VCaP (cell line): ENCODE measurements around the gene NUP107.
"Not testable (repeated sequence)": the region's sequence is repeated elsewhere in the genome, so short reads cannot be mapped to it uniquely, and the experiment has no call there.

Experiments used
- H3K27ac ChIP-seq: fragments of 450-650 bp; 2 replicates; pipeline ENCODE4 v1.5.1; 2017
- CTCF ChIP-seq: fragments of 450-650 bp; conservative IDR thresholded peaks from 2 replicates; pipeline ENCODE4 v1.5.1; 2017; ENCODE audit warnings: mild to moderate bottlenecking, moderate library complexity

NUP107 gene

GRCh38 chr12:68686595-68687521 lies at the start of gene NUP107:
TSS of gene NUP107 (plus strand) at chr12:68686978. CDS start at chr12:68687066, 88 bp downstream.
- peak within 1 kb of the TSS; percentile 89 for H3K27ac ChIP-seq
- TF ChIP-seq CTCF, result no peak

- H3K27ac ChIP-seq, result not testable (repeated sequence)
Observed at GRCh38 chr12:68637439-68637838, 49.3 kb upstream of the NUP107 start.

- H3K27ac ChIP-seq, result no peak overlapping the region
- TF ChIP-seq CTCF, result no peak
Observed at GRCh38 chr12:68638171-68638570, 48.6 kb upstream of the NUP107 start.

DNA sequence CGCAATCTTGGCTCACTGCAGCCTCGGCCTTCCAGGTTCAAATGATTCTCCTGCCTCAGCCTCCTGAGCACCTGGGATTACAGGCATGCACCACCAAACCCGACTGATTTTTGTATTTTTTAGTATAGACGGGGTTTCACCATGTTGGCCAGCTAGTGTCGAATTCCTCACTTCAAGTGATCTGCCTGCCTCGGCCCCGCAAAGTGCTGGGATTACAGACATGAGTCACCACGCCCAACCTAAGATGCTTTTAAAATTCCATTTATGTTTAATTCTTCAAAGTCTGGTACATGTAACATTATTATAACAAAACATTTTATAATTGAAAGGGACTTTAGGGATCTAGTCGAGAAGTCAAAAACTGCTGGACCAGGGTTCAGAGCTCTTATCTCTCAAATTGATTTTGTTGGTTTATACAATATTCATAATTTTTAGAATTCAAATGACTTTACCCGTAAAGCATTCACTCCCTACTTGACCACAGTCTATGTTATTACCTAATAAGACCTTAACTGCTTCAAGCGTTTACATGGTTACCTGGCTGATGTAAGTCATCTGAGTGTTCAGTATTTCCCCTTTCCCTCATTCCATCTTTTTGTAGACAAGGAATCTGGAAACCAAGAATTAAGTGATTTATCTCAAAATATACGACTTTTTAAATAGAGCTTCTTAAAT lies 47.9 kb upstream of the NUP107 start:
- TF ChIP-seq CTCF, result no peak
- no peak overlapping the region for H3K27ac ChIP-seq

DNA sequence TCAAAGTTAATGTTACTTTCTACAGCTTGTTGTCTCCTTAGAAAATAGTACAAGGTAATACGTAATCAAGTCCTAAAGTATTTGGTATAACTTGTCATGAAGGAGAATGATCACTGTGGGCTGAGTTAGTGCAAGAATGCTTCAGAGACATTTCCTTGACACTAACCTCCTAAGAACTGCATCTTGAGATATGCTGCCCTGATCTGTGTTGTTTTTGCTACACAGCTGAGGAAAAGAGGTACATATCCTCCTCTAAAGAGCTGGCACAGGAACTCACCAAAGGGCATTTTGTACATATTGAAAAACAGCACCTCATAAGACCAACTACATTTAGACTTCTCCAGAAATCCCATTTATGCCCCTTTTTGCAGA lies 47.4 kb upstream of the NUP107 start:
- TF ChIP-seq CTCF, result no peak
- H3K27ac ChIP-seq, result no peak overlapping the region

DNA sequence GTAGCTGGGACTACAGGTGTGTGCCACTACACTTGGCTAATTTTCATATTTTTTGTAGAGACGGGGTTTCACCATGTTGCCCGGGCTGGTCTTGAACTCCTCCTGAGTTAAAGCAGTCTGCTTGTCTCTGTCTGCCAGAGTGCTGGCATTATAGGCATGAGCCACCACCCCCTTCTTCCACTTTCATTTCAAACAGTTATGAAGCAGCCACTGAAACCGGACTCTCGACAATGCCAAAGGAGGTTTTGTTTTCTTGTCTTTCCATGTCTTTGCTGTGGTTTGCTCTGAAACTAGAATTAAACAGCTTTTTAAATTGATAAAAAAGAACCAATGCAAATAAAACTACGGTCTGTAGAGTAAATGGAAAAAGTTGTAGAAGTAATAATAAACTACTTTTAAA lies 45.6 kb upstream of the NUP107 start:
- TF ChIP-seq CTCF, result no peak
- no peak overlapping the region for H3K27ac ChIP-seq

- H3K27ac ChIP-seq, result no peak overlapping the region
- TF ChIP-seq CTCF, result no peak
Observed at GRCh38 chr12:68646484-68646883, 40.3 kb upstream of the NUP107 start.

DNA sequence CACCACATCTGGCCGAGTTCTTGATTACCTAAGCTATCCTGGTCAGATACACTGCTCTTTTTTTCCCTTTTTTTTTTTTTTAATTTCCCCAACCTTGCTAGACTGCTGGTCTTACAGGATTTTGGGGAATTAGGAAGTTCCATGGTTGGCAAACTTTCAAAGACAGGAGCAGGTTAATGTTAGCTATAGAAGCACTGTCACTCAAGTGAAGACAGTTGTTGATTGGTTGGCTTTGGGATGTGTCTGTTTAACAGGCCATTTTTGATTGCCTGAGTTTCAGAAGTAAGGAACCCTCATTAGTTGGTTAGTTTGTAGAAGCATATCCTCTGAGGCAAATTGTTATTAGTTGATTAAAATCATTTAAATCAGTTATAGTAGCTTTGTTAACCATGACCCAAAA lies 39.3 kb upstream of the NUP107 start:
- H3K27ac ChIP-seq, result no peak overlapping the region
- no peak for TF ChIP-seq CTCF
